PFSK-1 (cell line): ENCODE data around the gene DHX16.

Experiments
- FOXP2 ChIP-seq: optimal IDR thresholded peaks from 2 replicates; pipeline ENCODE3; 2011; ENCODE audit warnings: borderline replicate concordance, control low read depth, inconsistent platforms; ENCODE audit not compliant: insufficient read depth; ENCODE audit errors: extremely low read length, extremely low read depth
- POLR2AphosphoS5 ChIP-seq: IDR thresholded peaks from 2 replicates; pipeline ENCODE4 v1.6.1; 2012; ENCODE audit warnings: low read depth, mild to moderate bottlenecking, control low read depth, low read length, moderate library complexity
- SIN3A ChIP-seq: IDR thresholded peaks from 2 replicates; pipeline ENCODE4 v1.6.1; 2012; ENCODE audit warnings: mild to moderate bottlenecking, low read length, moderate library complexity, borderline replicate concordance; ENCODE audit not compliant: insufficient read depth
- TAF1 ChIP-seq: IDR thresholded peaks from 2 replicates; pipeline ENCODE4 v1.6.1; 2012; ENCODE audit warnings: low read length, control low read depth, borderline replicate concordance; ENCODE audit not compliant: insufficient read depth
- TF ChIP-seq, protein P1 (sequence below), 2 experiments: IDR thresholded peaks; 2 replicates each; pipeline versions ENCODE4 v1.6.1 to v1.8.0; 2011 to 2012; ENCODE audit warnings: low read depth in 2 of 2, low read length in 2 of 2, control low read depth in 1 of 2, inconsistent platforms in 1 of 2, mild to moderate bottlenecking in 1 of 2, moderate library complexity in 1 of 2; ENCODE audit not compliant: insufficient read depth in 1 of 2

The DHX16 gene

DNA sequence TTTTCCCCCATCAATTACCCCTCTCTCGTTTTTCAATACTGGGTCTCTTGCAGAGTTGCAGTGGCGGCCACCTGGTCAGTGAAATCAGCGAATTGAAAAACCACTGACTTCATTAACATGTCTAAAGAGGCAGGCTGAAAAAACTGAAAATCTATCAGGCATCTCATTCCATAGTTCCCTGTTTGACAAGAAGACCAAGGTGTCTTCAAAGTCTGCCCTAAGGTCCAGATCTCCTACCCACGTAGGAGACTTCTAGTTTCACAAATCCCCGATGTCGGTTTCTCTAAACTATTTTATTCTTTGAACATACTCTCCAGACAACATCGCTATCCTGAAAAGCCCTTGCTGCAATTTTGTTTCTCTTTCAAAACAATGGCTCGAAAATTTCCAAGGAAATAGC lies 46.5 kb upstream of the DHX16 start:
- no peak for TF ChIP-seq TAF1

DNA sequence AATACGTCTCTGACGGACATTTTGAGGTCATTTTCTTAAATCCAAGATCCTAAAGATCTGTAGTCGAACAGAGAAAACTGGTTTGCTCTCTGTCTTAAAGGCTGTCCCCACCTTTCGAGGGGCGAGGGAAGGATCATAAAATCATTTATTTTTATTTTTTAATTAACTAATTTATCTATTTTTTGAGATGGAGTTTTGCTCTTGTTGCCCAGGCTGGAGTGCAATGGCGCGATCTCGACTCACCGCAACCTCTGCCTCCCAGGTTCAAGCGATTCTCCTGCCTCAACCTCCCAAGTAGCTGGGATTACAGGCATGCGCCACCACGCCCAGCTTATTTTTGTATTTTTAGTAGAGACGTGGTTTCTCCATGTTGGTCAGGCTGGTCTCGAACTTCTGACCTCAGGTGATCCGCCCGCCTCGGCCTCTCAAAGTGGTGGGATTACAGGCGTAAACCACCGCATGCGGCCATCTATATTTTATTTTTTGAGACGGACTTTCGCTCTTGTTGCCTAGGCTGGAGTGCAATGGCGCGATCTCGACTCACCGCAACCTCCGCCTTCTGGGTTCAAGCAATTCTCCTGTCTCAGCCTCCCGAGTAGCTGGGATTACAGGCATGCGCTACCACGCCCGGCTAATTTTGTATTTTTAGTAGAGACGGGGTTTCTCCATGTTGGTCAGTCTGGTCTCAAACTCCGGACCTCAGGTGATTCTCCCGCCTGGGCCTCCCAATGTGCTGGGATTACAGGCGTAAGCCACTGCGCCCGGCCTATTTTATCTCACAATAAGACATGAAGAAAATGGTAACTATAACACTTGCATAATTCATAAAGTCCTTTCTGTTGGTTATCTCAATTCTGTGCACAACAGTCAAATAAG lies 45.3 kb upstream of the DHX16 start:
- TF ChIP-seq POLR2AphosphoS5, result peak; percentile 2; the same call in 1 of the 2 replicates

DNA sequence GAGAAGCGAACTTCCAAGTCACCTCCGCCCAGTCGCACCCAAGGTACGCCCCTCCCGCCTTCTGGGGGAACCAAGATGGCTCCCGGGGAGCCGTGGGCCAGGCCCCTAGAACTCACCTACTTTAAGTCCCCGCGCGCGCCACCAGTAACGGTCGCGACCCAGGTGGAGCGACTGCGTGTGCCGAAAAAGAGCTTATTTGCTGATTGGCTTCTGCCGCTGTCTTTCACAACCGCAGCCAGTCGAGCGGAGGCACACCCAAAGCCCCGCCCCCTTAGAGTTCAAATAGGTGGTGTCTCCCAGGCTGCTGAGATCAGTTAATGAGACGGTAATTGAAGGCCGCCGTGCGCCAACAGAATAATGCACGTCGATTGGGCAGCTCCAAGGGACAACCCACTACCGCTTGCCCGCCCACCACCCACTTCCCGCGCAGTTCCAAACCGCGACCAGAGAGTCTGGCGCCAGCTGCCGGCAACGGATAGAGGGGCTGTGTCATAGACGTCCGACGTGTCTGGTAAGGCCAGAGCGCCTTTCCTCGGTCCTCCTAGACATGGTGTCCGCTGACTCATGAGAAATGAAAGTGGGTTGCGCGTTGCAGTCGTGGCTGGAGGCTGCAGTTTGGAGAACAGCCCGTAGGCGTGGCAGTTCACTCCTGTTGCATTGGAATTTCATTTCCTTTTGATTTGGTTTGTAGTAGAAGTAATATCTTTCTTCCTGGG lies 44.5 kb upstream of the DHX16 start, which contains the start of gene MDC1:
TSS of gene MDC1 (minus strand) at position 153 of the 716 bp plus-strand sequence. CDS start 2,106 bp downstream, outside the sequence.
- TF ChIP-seq TAF1, result peak; percentile 85
- TF ChIP-seq, protein P1, sequence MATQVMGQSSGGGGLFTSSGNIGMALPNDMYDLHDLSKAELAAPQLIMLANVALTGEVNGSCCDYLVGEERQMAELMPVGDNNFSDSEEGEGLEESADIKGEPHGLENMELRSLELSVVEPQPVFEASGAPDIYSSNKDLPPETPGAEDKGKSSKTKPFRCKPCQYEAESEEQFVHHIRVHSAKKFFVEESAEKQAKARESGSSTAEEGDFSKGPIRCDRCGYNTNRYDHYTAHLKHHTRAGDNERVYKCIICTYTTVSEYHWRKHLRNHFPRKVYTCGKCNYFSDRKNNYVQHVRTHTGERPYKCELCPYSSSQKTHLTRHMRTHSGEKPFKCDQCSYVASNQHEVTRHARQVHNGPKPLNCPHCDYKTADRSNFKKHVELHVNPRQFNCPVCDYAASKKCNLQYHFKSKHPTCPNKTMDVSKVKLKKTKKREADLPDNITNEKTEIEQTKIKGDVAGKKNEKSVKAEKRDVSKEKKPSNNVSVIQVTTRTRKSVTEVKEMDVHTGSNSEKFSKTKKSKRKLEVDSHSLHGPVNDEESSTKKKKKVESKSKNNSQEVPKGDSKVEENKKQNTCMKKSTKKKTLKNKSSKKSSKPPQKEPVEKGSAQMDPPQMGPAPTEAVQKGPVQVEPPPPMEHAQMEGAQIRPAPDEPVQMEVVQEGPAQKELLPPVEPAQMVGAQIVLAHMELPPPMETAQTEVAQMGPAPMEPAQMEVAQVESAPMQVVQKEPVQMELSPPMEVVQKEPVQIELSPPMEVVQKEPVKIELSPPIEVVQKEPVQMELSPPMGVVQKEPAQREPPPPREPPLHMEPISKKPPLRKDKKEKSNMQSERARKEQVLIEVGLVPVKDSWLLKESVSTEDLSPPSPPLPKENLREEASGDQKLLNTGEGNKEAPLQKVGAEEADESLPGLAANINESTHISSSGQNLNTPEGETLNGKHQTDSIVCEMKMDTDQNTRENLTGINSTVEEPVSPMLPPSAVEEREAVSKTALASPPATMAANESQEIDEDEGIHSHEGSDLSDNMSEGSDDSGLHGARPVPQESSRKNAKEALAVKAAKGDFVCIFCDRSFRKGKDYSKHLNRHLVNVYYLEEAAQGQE (IDR thresholded peaks at IDR 0.05; ENCODE audit: insufficient read depth in 1 of 2, low read depth in 2 of 2, low read length in 2 of 2), result peak in 1 of 2 experiments; percentile 3; a peak in 1 of 4 replicates
- TF ChIP-seq POLR2AphosphoS5, result peak; percentile 77
- 0 out of 2 replicates have a peak, but pooled peaks have one; percentile 69 for TF ChIP-seq SIN3A
- TF ChIP-seq FOXP2, result no peak

DNA sequence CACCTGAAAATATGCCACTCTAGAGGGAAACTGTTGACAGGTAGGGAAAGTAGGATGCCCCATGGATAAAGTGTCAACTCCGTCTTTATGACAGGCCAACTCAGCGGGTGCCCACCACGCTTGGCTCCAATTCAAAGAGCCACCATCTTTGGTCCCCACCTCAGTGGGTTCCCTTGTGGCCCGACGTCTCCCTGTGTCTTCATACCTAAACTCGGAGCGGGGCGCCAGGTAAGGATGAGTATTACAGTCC lies 44.0 kb upstream of the DHX16 start:
- no peak for TF ChIP-seq POLR2AphosphoS5
- TF ChIP-seq, protein P1 (IDR thresholded peaks at IDR 0.05; ENCODE audit: insufficient read depth in 1 of 2, low read depth in 2 of 2, low read length in 2 of 2), result no peak
- no peak for TF ChIP-seq TAF1
- no peak for TF ChIP-seq FOXP2
- TF ChIP-seq SIN3A, result no peak

DNA sequence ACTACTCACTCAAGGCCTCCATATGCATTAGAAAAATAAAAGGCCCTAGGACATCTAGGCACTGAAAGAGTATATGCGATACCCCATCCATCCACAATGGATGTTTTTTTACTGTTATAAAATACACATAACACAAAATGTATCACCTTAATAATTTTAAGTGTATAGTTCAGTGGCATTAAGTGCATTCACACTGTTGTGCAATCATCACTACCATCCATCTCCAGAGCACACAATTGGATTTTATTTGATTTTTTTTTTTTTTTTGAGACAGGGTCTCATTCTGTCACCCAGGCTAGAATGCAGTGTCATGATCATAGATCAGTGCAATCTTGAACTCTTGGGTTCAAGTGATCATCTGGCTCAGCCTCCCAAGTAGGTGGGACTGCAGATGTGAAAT lies 41.5 kb upstream of the DHX16 start:
- no peak for TF ChIP-seq TAF1
- TF ChIP-seq FOXP2, result no peak
- TF ChIP-seq POLR2AphosphoS5, result no peak
- no peak for TF ChIP-seq SIN3A
- TF ChIP-seq, protein P1 (IDR thresholded peaks at IDR 0.05; ENCODE audit: insufficient read depth in 1 of 2, low read depth in 2 of 2, low read length in 2 of 2), result no peak

DNA sequence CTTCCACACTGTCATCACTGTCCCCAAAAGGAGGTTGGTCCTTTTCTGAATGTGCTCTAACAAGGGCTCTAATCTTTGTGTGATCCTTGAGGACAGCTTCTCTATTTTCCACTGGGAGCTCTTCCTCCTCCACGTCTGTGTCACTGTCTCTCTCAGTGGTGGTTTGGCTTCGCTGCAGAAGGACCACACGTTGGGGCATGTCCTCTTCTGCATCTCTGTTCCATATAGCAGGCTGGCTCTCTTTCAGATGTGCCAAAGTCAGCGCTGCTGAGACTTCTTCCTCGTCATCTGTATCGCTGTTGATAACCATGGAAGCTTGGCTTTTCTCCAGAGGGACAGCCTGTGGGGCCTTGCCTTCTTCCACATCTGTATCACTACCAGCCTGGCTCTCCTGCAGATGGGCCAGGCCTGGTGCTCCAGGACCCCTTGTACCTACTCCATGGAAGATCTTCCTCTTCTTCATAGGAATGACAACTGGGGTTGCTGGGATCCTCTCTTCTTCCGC lies 39.7 kb upstream of the DHX16 start:
- TF ChIP-seq SIN3A (no peak), POLR2AphosphoS5 (no peak), TAF1 (no peak), FOXP2 (no peak)
- TF ChIP-seq, protein P1 (IDR thresholded peaks at IDR 0.05; ENCODE audit: insufficient read depth in 1 of 2, low read depth in 2 of 2, low read length in 2 of 2), result no peak
